Osteocyte (in vitro differentiated cells): ENCODE data around the gene SIPA1. TPM values are rescaled to one million over a fixed set of nuclear protein-coding genes. Genes with fewer than 3 reads are reported as not detected.

Experiments
- DNase-seq: peaks from one replicate; pipeline ENCODE4 v3.0.0; 2021; ENCODE audit warnings: mixed read lengths; ENCODE audit not compliant: unreplicated experiment; ENCODE audit errors: extremely low spot score
- H3K27ac Mint-ChIP-seq: one replicate; pipeline ENCODE4 v1.8.0; 2021; ENCODE audit warnings: mild to moderate bottlenecking, mixed read lengths; ENCODE audit not compliant: unreplicated experiment
- H3K27me3 Mint-ChIP-seq: one replicate; pipeline ENCODE4 v1.8.0; 2021; ENCODE audit warnings: mixed read lengths; ENCODE audit not compliant: unreplicated experiment
- H3K36me3 Mint-ChIP-seq: one replicate; pipeline ENCODE4 v1.8.0; 2021; ENCODE audit warnings: mixed read lengths; ENCODE audit not compliant: unreplicated experiment
- H3K4me1 Mint-ChIP-seq: one replicate; pipeline ENCODE4 v1.8.0; 2021; ENCODE audit warnings: mixed read lengths; ENCODE audit not compliant: unreplicated experiment
- H3K4me3 Mint-ChIP-seq: one replicate; pipeline ENCODE4 v1.8.0; 2021; ENCODE audit warnings: mild to moderate bottlenecking, moderate library complexity, mixed read lengths; ENCODE audit not compliant: unreplicated experiment
- H3K9me3 Mint-ChIP-seq: one replicate; pipeline ENCODE4 v1.8.0; 2021; ENCODE audit warnings: mixed read lengths; ENCODE audit not compliant: unreplicated experiment
- total RNA-seq: library from RNA; stranded (reverse); gene quantifications from 2 replicates; pipeline ENCODE4 v1.2.1, GENCODE V29; 2021
- TF ChIP-seq, protein P1 (sequence below): fragments of 200-600 bp; sonication (generic); IDR thresholded peaks from 2 replicates; pipeline ENCODE4 v1.5.0; 2021; ENCODE audit warnings: antibody characterized with exemption, mild to moderate bottlenecking, moderate library complexity

The SIPA1 gene
- total RNA-seq, 1 donor from 2014 or later: 34.7 TPM

DNA sequence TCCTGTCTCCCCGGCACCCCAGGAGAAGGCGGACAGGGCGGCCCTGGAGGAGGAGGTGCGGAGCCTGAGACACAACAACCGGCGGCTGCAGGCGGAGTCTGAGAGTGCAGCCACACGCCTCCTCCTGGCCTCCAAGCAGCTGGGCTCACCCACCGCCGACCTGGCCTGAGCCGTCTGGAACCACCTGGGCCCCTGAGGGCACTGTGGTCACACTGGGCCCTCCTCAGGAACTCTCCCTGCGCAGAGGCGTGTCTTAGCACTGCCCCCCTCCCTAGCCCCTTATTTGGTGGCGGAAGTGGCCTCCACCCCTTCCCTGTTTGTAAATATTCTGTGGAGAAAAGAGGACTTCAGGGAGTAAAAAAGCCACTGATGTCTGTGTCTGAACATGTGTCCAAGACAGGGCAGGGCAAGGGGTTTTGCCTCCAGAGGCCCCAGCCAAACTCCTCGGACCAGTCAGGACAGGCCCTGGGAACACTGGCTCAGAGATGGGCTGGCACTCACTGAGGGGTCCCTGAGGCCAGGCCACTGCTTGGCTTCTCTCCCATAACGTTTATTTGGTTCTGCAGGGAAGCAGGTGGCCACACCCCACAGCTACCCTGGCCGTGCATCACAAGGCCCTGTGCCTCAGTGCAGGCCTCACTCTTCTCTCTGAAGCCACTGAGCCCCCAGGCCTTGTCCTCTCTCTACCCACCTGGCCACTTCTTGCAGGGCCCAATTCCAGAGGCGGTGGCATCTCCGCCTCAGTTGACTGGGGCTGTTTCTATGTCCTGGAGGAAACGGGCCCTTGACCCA lies 12.8 kb downstream of the SIPA1 start:
- TF ChIP-seq, protein P1, sequence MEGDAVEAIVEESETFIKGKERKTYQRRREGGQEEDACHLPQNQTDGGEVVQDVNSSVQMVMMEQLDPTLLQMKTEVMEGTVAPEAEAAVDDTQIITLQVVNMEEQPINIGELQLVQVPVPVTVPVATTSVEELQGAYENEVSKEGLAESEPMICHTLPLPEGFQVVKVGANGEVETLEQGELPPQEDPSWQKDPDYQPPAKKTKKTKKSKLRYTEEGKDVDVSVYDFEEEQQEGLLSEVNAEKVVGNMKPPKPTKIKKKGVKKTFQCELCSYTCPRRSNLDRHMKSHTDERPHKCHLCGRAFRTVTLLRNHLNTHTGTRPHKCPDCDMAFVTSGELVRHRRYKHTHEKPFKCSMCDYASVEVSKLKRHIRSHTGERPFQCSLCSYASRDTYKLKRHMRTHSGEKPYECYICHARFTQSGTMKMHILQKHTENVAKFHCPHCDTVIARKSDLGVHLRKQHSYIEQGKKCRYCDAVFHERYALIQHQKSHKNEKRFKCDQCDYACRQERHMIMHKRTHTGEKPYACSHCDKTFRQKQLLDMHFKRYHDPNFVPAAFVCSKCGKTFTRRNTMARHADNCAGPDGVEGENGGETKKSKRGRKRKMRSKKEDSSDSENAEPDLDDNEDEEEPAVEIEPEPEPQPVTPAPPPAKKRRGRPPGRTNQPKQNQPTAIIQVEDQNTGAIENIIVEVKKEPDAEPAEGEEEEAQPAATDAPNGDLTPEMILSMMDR: no peak
- no peaks in the 10 kb centered on the region for H3K27me3 Mint-ChIP-seq
- H3K27ac Mint-ChIP-seq: peak overlapping the region; percentile 92
- no peak for DNase-seq
- H3K36me3 Mint-ChIP-seq: peaks cover 7% of the 10 kb centered on the region
- H3K9me3 Mint-ChIP-seq: no peaks in the 10 kb centered on the region
- H3K4me3 Mint-ChIP-seq: no peak overlapping the region
- H3K4me1 Mint-ChIP-seq: peaks cover 27% of the 10 kb centered on the region

DNA sequence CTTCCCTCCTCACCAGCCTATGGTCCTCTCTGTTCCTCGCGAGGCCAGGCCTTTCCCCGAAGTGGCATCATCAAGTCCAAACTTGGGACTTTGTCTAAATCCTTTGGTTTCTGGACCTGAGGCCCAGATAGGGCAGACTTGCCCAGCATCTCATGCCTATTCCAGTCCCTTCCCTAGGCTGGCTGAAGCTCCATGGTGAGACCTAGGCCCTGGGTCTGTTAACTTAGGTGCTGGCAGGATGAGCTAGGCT lies 13.4 kb downstream of the SIPA1 start:
- H3K4me1 Mint-ChIP-seq: peaks cover 26% of the 10 kb centered on the region
- TF ChIP-seq, protein P1: no peak
- no peak for DNase-seq
- no peak overlapping the region for H3K4me3 Mint-ChIP-seq
- H3K36me3 Mint-ChIP-seq: peaks cover 11% of the 10 kb centered on the region
- peak overlapping the region; percentile 92 for H3K27ac Mint-ChIP-seq
- no peaks in the 10 kb centered on the region for H3K9me3 Mint-ChIP-seq
- no peaks in the 10 kb centered on the region for H3K27me3 Mint-ChIP-seq

DNA sequence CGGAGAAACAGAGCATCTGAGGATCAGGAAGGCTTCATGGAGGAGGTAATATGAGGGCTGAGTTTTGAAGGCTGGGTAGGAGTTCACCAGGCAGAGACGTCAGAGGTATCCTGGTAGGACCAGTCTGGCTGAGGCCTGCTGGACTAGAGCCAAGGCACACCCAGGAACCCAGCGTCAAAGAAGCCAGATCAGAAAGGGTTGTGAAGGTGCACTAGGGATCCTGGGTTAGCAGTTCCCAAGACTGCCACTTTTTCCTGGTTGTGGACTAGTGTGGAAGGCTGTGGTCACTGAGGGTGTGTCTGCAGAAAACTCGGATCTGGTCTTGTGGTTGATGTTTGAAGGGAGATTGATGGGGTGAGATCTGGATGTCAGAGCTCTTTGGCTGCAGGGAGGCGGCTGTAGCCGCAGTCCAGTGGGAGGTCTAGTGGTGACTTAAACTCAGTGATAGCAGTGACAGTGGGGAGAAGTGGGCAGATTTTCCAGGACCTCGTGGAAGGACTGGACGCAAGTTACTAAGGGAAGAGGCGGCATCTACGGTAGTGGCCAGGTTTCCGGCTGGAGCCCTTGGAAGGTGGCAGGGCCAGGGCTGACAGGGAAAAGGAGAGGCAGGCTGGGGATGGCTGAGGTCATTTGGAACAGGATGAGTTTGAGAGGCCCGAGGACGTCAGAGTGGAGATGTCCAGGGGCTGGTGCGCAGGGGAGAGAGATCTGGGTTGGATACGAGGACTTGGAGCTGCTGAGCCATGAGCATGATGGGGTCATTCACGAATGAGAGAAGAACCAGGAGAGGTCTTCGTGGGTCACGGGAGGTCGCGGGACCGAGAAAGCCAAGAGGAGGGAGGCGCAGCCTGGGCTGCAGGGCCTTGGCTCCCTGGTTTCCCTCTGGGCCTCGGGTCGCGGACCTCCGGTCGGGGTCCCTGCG lies 13.9 kb downstream of the SIPA1 start:
- no peaks in the 10 kb centered on the region for H3K27me3 Mint-ChIP-seq
- DNase-seq: no peak
- H3K27ac Mint-ChIP-seq: peak overlapping the region; percentile 92
- H3K36me3 Mint-ChIP-seq: peaks cover 14% of the 10 kb centered on the region
- H3K9me3 Mint-ChIP-seq: no peaks in the 10 kb centered on the region
- TF ChIP-seq, protein P1: no peak
- H3K4me3 Mint-ChIP-seq: peak overlapping the region; percentile 88
- H3K4me1 Mint-ChIP-seq: peaks cover 26% of the 10 kb centered on the region

DNA sequence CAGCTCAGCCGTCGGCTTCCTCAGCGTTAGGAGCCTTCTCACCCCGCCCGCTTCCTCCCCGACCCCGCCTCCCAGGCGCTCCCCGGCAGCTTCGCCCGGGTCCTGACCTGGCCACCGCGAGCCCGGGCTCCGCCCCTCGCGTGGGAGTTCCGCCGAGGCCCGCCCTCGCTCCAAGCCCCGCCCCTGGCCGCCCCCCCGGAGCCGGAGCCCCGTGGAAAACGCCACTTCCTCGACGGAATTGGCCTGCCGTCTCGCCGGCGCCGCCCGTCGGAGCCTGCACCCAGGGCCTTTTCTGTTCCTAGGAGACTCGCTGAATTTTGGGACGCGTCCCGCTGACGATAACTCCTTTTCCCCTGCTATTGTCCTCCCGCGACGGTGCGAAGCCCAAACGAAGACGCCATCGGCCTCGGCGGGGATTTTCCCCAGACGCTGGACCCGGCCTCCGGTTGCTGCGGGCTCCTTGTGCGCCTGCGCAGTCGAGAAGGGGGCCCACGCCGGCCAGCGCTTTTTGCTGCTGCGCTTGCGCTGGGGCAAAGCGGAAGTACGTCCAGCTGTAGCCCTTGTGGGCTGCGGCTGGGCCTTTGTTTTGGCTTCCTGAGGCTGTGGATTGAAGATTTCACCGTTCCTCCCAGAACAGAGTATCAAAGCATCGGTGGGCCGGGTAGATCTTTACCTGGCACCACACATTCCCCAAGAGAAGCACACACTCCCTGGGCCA lies 14.8 kb downstream of the SIPA1 start:
- peak; percentile 98 for DNase-seq
- peaks cover 20% of the 10 kb centered on the region for H3K36me3 Mint-ChIP-seq
- no peaks in the 10 kb centered on the region for H3K27me3 Mint-ChIP-seq
- peaks cover 26% of the 10 kb centered on the region for H3K4me1 Mint-ChIP-seq
- TF ChIP-seq, protein P1: no peak
- no peaks in the 10 kb centered on the region for H3K9me3 Mint-ChIP-seq
- H3K4me3 Mint-ChIP-seq: peak overlapping the region; percentile 88
- H3K27ac Mint-ChIP-seq: peak overlapping the region; percentile 99
